Measurements from ENCODE around the gene PIAS4.

The PIAS4 gene

DNA sequence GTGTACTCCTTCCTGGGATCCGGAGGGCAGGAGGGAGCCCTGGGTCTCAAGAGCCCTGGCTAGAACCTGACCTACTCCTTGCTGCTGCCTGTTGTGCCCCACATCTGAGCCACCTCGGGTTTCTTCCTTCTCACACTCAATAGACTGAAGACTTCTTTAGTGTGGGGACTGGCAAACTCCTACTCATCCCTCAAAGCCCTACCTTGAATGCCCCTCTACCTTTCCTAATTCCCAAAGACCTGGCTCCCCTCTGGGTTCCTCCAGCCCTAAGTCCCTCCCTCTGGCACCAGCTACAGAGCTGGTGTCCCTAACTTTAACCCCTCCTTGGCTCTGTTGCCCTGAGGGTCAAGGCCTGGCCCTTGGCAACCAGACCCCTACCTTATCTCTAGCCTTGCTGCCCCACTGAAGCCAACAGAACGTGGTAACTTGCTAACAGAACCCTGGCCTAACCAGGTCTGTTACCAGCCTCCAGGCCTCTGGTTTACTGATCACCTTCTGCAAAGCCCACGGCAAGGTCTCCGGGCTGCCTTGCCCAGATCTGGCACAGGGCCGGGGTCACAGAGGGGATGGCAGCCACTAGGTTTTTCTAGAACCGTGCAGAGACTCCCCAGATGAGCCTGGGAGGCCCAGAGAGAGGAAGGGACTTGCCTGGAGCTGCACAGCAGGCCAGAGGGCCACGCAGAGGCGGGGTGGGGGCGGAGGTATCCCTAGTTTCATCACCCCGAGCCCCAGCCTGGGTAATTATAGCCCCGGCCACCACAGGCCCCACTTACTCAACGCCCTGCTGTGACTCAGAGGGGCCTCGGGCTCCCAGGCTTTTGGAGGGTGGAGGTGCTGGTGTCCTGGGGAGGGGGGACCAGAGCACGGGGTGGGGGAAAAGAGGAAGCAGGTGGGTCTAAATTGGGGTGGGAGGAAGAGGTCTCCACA, 43.9 kb downstream of the PIAS4 start:
- Histone ChIP-seq H3K79me2 (ENCODE audit: insufficient read depth, low read length) (peaks cover 82% of the 10 kb centered on the region), H2AFZ (ENCODE audit: low read depth, low read length, severe bottlenecking) (no peak overlapping the region), H3K36me3 (ENCODE audit: low read length) (no peaks in the 10 kb centered on the region; the same call in 1 of the 2 replicates), H3F3A (ENCODE audit: insufficient read depth) (0 out of 2 replicates have a peak, but pooled peaks cover under 1% of the 10 kb centered on the region), H3K9me3 (ENCODE audit: insufficient read depth, low read length) (no peaks in the 10 kb centered on the region), H3K4me2 (ENCODE audit: low read depth, low read length, poor library complexity, severe bottlenecking) (no peak overlapping the region), H3K27me3 (ENCODE audit: low read length) (no peaks in the 10 kb centered on the region), H3K9me2 (replicated peaks; ENCODE audit: insufficient read depth, low read length) (no peaks in the 10 kb centered on the region), H3K4me3 (ENCODE audit: insufficient read depth, low read length, poor library complexity, severe bottlenecking) (no peak overlapping the region), H4K20me1 (ENCODE audit: low read depth, low read length) (peaks cover 12% of the 10 kb centered on the region), H3K27ac (ENCODE audit: low read depth, low read length) (no peak overlapping the region), H3K9ac (ENCODE audit: low read length) (no peak overlapping the region)
- TF ChIP-seq EZH2phosphoT487 (conservative IDR thresholded peaks at IDR 0.05; ENCODE audit: low read length) (no peak), CTCF (IDR thresholded peaks at IDR 0.05; ENCODE audit: insufficient read depth, low read length, poor library complexity, severe bottlenecking) (no peak)

GRCh38 chr19:4052114-4052992, 44.8 kb downstream of the PIAS4 start:
- Histone ChIP-seq H3K27ac (ENCODE audit: low read depth, low read length) (no peak overlapping the region), H4K20me1 (ENCODE audit: low read depth, low read length) (peaks cover 12% of the 10 kb centered on the region), H3K27me3 (ENCODE audit: low read length) (no peaks in the 10 kb centered on the region), H2AFZ (ENCODE audit: low read depth, low read length, severe bottlenecking) (no peak overlapping the region), H3K9me3 (ENCODE audit: insufficient read depth, low read length) (no peaks in the 10 kb centered on the region), H3K36me3 (ENCODE audit: low read length) (no peaks in the 10 kb centered on the region), H3K4me3 (ENCODE audit: insufficient read depth, low read length, poor library complexity, severe bottlenecking) (no peak overlapping the region), H3K9me2 (replicated peaks; ENCODE audit: insufficient read depth, low read length) (no peaks in the 10 kb centered on the region), H3K79me2 (ENCODE audit: insufficient read depth, low read length) (peaks cover 85% of the 10 kb centered on the region), H3K9ac (ENCODE audit: low read length) (no peak overlapping the region), H3F3A (ENCODE audit: insufficient read depth) (no peaks in the 10 kb centered on the region), H3K4me2 (ENCODE audit: low read depth, low read length, poor library complexity, severe bottlenecking) (no peak overlapping the region)
- TF ChIP-seq CTCF (IDR thresholded peaks at IDR 0.05; ENCODE audit: insufficient read depth, low read length, poor library complexity, severe bottlenecking) (no peak), EZH2phosphoT487 (conservative IDR thresholded peaks at IDR 0.05; ENCODE audit: low read length) (no peak)

- TF ChIP-seq CTCF (IDR thresholded peaks at IDR 0.05; ENCODE audit: insufficient read depth, low read length, poor library complexity, severe bottlenecking) (no peak), EZH2phosphoT487 (conservative IDR thresholded peaks at IDR 0.05; ENCODE audit: low read length) (no peak)
- no peaks in the 10 kb centered on the region for H3K9me3 ChIP-seq (ENCODE audit: insufficient read depth, low read length)
- no peak overlapping the region for H3K27ac ChIP-seq (ENCODE audit: low read depth, low read length)
- H3K4me2 ChIP-seq (ENCODE audit: low read depth, low read length, poor library complexity, severe bottlenecking), result no peak overlapping the region
- no peaks in the 10 kb centered on the region for H3K27me3 ChIP-seq (ENCODE audit: low read length)
- no peak overlapping the region for H3K9ac ChIP-seq (ENCODE audit: low read length)
- H3K79me2 ChIP-seq (ENCODE audit: insufficient read depth, low read length), result peaks cover 92% of the 10 kb centered on the region
- no peaks in the 10 kb centered on the region for H3K9me2 ChIP-seq (replicated peaks; ENCODE audit: insufficient read depth, low read length)
- peaks cover 12% of the 10 kb centered on the region for H4K20me1 ChIP-seq (ENCODE audit: low read depth, low read length)
- H2AFZ ChIP-seq (ENCODE audit: low read depth, low read length, severe bottlenecking), result no peak overlapping the region
- no peaks in the 10 kb centered on the region for H3F3A ChIP-seq (ENCODE audit: insufficient read depth)
- no peak overlapping the region for H3K4me3 ChIP-seq (ENCODE audit: insufficient read depth, low read length, poor library complexity, severe bottlenecking)
- H3K36me3 ChIP-seq (ENCODE audit: low read length), result no peaks in the 10 kb centered on the region
Observed at GRCh38 chr19:4052993-4053422, 45.5 kb downstream of the PIAS4 start.

Data from SU-DHL-6 (cell line).